ENCODE results near the gene MAP1LC3B. TPM values are rescaled to one million over a fixed set of nuclear protein-coding genes. Genes with fewer than 3 reads are reported as not detected.

MAP1LC3B gene
- total RNA-seq, 1 donor: 54.9 TPM

GRCh38 chr16:87421003-87421912 is 29.1 kb downstream of the MAP1LC3B start:
- H3K4me3 ChIP-seq (ENCODE audit: low read depth, low read length): no peak overlapping the region
- DNase-seq (ENCODE audit: low read depth): no peak
- TF ChIP-seq, protein P1, sequence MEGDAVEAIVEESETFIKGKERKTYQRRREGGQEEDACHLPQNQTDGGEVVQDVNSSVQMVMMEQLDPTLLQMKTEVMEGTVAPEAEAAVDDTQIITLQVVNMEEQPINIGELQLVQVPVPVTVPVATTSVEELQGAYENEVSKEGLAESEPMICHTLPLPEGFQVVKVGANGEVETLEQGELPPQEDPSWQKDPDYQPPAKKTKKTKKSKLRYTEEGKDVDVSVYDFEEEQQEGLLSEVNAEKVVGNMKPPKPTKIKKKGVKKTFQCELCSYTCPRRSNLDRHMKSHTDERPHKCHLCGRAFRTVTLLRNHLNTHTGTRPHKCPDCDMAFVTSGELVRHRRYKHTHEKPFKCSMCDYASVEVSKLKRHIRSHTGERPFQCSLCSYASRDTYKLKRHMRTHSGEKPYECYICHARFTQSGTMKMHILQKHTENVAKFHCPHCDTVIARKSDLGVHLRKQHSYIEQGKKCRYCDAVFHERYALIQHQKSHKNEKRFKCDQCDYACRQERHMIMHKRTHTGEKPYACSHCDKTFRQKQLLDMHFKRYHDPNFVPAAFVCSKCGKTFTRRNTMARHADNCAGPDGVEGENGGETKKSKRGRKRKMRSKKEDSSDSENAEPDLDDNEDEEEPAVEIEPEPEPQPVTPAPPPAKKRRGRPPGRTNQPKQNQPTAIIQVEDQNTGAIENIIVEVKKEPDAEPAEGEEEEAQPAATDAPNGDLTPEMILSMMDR (IDR thresholded peaks at IDR 0.05; ENCODE audit: insufficient read depth, low read length): no peak

DNA sequence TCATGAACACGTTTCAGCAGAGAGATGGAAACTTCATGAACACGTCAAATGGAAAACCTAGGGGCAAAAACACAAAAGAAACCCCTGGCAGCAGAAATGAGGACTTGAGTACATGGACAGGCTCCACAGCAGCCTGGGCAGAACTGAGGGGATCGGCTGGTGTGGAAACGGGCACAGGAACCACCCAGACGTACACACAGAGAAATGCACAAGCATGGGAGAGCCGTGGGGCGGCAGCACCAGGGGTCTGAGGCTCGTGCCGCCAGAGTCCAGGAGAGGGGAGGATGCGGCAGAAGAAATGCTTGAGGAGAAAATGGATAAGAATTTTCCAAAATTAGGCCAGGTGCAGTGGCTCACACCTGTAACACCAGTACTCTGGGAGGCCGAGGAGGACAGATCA is 30.0 kb downstream of the MAP1LC3B start:
- TF ChIP-seq, protein P1 (IDR thresholded peaks at IDR 0.05; ENCODE audit: insufficient read depth, low read length): no peak
- H3K4me3 ChIP-seq (ENCODE audit: low read depth, low read length): no peak overlapping the region
- no peak for DNase-seq (ENCODE audit: low read depth)

DNA sequence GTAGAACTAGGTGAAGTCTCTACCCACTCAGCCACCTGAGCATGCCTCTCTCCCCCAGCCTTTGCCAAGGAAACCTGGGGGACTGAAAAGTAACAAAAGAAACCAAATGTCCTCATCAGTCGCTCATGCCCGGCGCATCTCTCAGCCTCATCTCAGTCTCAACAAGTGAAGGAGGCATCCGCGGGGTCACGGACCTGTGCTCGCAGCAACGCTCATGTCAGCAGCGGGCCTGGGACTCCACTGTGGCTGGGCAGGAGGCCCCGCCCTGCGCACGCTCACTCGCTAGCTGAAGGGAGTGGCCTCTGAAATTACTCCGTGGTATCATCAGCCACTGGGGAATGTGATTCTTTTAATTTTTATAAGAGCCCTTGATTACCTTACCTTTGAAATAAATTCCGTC is 31.3 kb downstream of the MAP1LC3B start:
- TF ChIP-seq, protein P1 (IDR thresholded peaks at IDR 0.05; ENCODE audit: insufficient read depth, low read length): no peak
- no peak for DNase-seq (ENCODE audit: low read depth)
- H3K4me3 ChIP-seq (ENCODE audit: low read depth, low read length): no peak overlapping the region

- TF ChIP-seq, protein P1 (IDR thresholded peaks at IDR 0.05; ENCODE audit: insufficient read depth, low read length): no peak
- no peak overlapping the region for H3K4me3 ChIP-seq (ENCODE audit: low read depth, low read length)
- DNase-seq (ENCODE audit: low read depth): no peak
These were observed 32.1 kb downstream of the MAP1LC3B start for GRCh38 chr16:87424266-87424665.

- DNase-seq (ENCODE audit: low read depth): no peak
- no peak overlapping the region for H3K4me3 ChIP-seq (ENCODE audit: low read depth, low read length)
- TF ChIP-seq, protein P1 (IDR thresholded peaks at IDR 0.05; ENCODE audit: insufficient read depth, low read length): no peak
These were observed 33.8 kb downstream of the MAP1LC3B start for GRCh38 chr16:87425941-87426340.

DNA sequence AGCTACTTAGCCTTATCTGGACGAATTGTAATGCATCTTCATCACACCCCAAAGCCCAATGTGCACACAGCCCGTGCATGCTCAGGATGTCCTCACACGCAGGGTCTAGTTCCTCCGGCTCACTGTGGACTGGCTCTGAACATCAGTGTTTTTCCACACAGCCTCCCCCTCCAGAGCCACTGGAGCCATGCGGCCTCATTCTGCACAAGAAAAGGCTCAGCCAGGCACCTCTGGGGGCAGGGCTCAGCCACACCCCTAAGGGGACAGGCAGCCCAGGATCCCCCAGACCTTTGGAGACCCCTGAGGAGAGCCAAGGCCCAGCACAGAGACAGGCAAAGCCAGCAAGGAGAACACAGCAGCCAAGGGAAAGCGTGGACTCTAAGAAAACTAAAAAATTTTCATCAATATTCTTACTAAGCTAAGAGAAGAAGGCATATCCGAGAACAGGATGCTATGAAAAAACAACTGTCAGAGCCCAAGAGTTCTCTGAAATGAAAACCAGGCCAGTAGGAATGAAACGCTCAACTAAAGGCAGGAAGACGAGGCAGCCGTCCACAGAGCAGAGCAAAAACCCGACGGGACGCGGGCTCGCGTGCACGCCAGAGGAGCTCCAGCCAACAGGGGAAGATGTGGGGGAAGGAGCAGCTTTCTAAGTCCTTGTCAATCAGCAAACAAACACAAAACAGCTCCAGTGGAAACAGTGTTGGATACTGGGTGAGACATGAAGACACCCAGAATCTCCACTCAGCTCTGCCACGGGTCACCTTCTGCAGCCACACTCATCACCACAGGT is 34.5 kb downstream of the MAP1LC3B start:
- H3K4me3 ChIP-seq (ENCODE audit: low read depth, low read length): no peak overlapping the region
- TF ChIP-seq, protein P1 (IDR thresholded peaks at IDR 0.05; ENCODE audit: insufficient read depth, low read length): no peak
- no peak for DNase-seq (ENCODE audit: low read depth)

Data from fibroblast of the aortic adventitia (primary cell).